HepG2 (cell line): ENCODE measurements around the gene MCMBP. TPM values are rescaled to one million over a fixed set of nuclear protein-coding genes. Genes with fewer than 3 reads are reported as not detected.

Experiments
- ATAC-seq: fragments of 200-7000 bp; cut with Tn5 transposase; 3 replicates; pipeline ENCODE4 v1.9.1; 2020; ENCODE audit warnings: mild to moderate bottlenecking, moderate library complexity
- BruUV-seq: library from RNA; stranded (reverse); fragments of 400-500 nt; replicated peaks from 2 replicates; lab custom pipeline; 2021; lab: Mats Ljungman, UMichigan
- CTCF ChIA-PET: fragments of 300-600 bp; formaldehyde crosslinking; extraction: SDS; loops from one replicate; lab custom pipeline; 2021; ENCODE audit warnings: low total read pairs, inconsistent platforms, low intra/inter-chr PET ratio; lab: Yijun Ruan, JAX
- POLR2A ChIA-PET: fragments of 350-600 bp; sonication (Branson Sonifier 250); formaldehyde crosslinking; loops from one replicate; lab custom pipeline; 2020; ENCODE audit warnings: antibody characterized with exemption, inconsistent platforms; lab: Yijun Ruan, JAX
- DNase-seq: peaks from one replicate; pipeline ENCODE4 v3.0.0-alpha.2; 2015; ENCODE audit warnings: low spot score
- FAIRE-seq: peaks from 3 replicates; lab custom pipeline; 2011; peaks lifted over from hg19 to GRCh38; lab: Jason Lieb, UNC
- H2AFZ ChIP-seq: one replicate; pipeline ENCODE4 v1.6.1; 2011; ENCODE audit warnings: low read length, inconsistent platforms
- H3K27ac ChIP-seq: fragments of 300-600 bp; 3 replicates; pipeline ENCODE4 v1.8.0; 2011; ENCODE audit warnings: mixed run types, mild to moderate bottlenecking, mixed read lengths, low read length, inconsistent platforms; ENCODE audit not compliant: insufficient read depth; ENCODE audit errors: extremely low read length
- H3K27me3 ChIP-seq, 2 experiments: fragments of 200-600 bp in 1 of 2; 2 replicates in 1 of 2; 3 replicates in 1 of 2; pipeline versions ENCODE4 v1.6.0 to v1.8.0; 2011; ENCODE audit warnings: low read length in 2 of 2, mild to moderate bottlenecking in 2 of 2, moderate library complexity in 2 of 2, inconsistent platforms in 1 of 2; ENCODE audit not compliant: insufficient read depth in 2 of 2, control insufficient read depth in 1 of 2
- H3K36me3 ChIP-seq, 2 experiments: fragments of 200-600 bp in 1 of 2; replicated peaks in 1 of 2; 2 replicates in 1 of 2; 3 replicates in 1 of 2; pipeline versions ENCODE4 v1.5.1 to v1.8.0; 2011; ENCODE audit warnings: low read length in 2 of 2, inconsistent platforms in 1 of 2; ENCODE audit not compliant: insufficient read depth in 2 of 2, control insufficient read depth in 1 of 2
- H3K4me1 ChIP-seq: 2 replicates; pipeline ENCODE4 v1.5.1; 2012; ENCODE audit warnings: low read length, inconsistent platforms; ENCODE audit not compliant: insufficient read depth
- H3K4me2 ChIP-seq: 2 replicates; pipeline ENCODE4 v1.6.0; 2011; ENCODE audit warnings: low read depth, low read length, inconsistent platforms
- H3K4me3 ChIP-seq, 3 experiments: fragments of 200-600 bp in 1 of 3; sonication (generic), shearing (Covaris generic) in 1 of 3; replicated peaks in 1 of 3; 2 replicates each; pipeline ENCODE4 v1.5.1; 2011 to 2016; ENCODE audit warnings: low read length in 3 of 3, inconsistent platforms in 2 of 3, low read depth in 2 of 3, mild to moderate bottlenecking in 2 of 3, control low read depth in 1 of 3, mixed read lengths in 1 of 3; ENCODE audit not compliant: insufficient read depth in 1 of 3
- H3K79me2 ChIP-seq: one replicate; pipeline ENCODE4 v1.6.1; 2011; ENCODE audit warnings: low read length, inconsistent platforms; ENCODE audit not compliant: insufficient read depth
- H3K9ac ChIP-seq: 2 replicates; pipeline ENCODE4 v1.6.0; 2011; ENCODE audit warnings: mild to moderate bottlenecking, low read depth, low read length, inconsistent platforms; ENCODE audit not compliant: insufficient read depth
- H3K9me3 ChIP-seq: 2 replicates; pipeline ENCODE4 v1.5.1; 2012; ENCODE audit warnings: mild to moderate bottlenecking, low read length
- H4K20me1 ChIP-seq: 2 replicates; pipeline ENCODE4 v1.6.0; 2011; ENCODE audit warnings: inconsistent platforms, mild to moderate bottlenecking, low read length, moderate library complexity; ENCODE audit not compliant: insufficient read depth
- LCORL ChIP-seq, 2 experiments: fragments of 450-650 bp in 1 of 2; sonication (generic) in 1 of 2; formaldehyde crosslinking in 1 of 2; IDR thresholded peaks; 2 replicates each; pipeline versions ENCODE4 v1.5.0 to v1.6.1; 2017 to 2020; ENCODE audit warnings: antibody characterized with exemption in 1 of 2, missing genetic modification reagents in 1 of 2
- RNF2 ChIP-seq: fragments of 450-650 bp; conservative IDR thresholded peaks from 2 replicates; pipeline ENCODE4 v1.6.1; 2016; ENCODE audit warnings: low read depth
- SP140L ChIP-seq: sonication (generic); formaldehyde crosslinking; IDR thresholded peaks from 2 replicates; pipeline ENCODE4 v1.4.0; 2020; ENCODE audit warnings: missing genetic modification reagents, borderline replicate concordance
- SRSF9 ChIP-seq: fragments of 200-400 bp; formaldehyde crosslinking; IDR thresholded peaks from 2 replicates; pipeline ENCODE4 v1.6.1; 2018; ENCODE audit warnings: borderline replicate concordance, mild to moderate bottlenecking, low read depth, low read length; ENCODE audit not compliant: insufficient read depth, poor library complexity, severe bottlenecking
- ZNF430 ChIP-seq: sonication (generic); formaldehyde crosslinking; IDR thresholded peaks from 2 replicates; pipeline ENCODE4 v1.9.0; 2021; ENCODE audit warnings: mild to moderate bottlenecking, missing genetic modification reagents
- ZNF674 ChIP-seq: sonication (generic); formaldehyde crosslinking; IDR thresholded peaks from 2 replicates; pipeline ENCODE4 v1.5.0; 2020; ENCODE audit warnings: low read depth, mild to moderate bottlenecking, missing genetic modification reagents
- ZNF781 ChIP-seq: sonication (generic); formaldehyde crosslinking; IDR thresholded peaks from 2 replicates; pipeline ENCODE4 v1.5.1; 2020; ENCODE audit warnings: borderline replicate concordance, mild to moderate bottlenecking, missing genetic modification reagents; ENCODE audit errors: not compliant biosample characterization
- WGBS: methylation state at CpG from one replicate; pipeline ENCODE4 v1.1.6; 2017; ENCODE audit warnings: low lambda C conversion rate; 5-methylcytosine and 5-hydroxymethylcytosine counted together
- in situ Hi-C: cut with HindIII; loops from 2 replicates; pipeline ENCODE4 v1.10.0; 2017; ENCODE audit warnings: low pct_unique_long_range_greater_than_20kb; ENCODE audit not compliant: extremely low pct_ligation_motif_present
- intact Hi-C: fragments of 100-400 bp; cut with micrococcal nuclease; formaldehyde crosslinking; loops from one replicate; pipeline ENCODE4 v1.10.0; 2022; ENCODE audit not compliant: unreplicated experiment
- polyA plus RNA-seq, 8 experiments: library from polyadenylated mRNA; depleted of rRNA in 3 of 8; stranded (reverse) in 7 of 8; unstranded in 1 of 8; fragments of >200 nt; fragmentation: Illumina TruSeq in 4 of 8; extraction: Trizol in 4 of 8; gene quantifications; 2 replicates each; pipeline versions ENCODE4 v1.2.1 to v1.2.3, GENCODE V29; 2011 to 2016; ENCODE audit warnings: low read depth in 4 of 8, missing spikeins in 1 of 8, mixed read lengths in 1 of 8; ENCODE audit not compliant: insufficient read depth in 1 of 8
- total RNA-seq, 5 experiments: library from RNA; depleted of rRNA; stranded (reverse); fragments of >200 nt; fragmentation: Illumina TruSeq; extraction: Trizol; gene quantifications; 2 replicates each; pipeline ENCODE4 v1.2.3, GENCODE V29; 2016; ENCODE audit warnings: low read depth in 1 of 5
- TF ChIP-seq, protein P1 (sequence below): IDR thresholded peaks from 2 replicates; pipeline ENCODE4 v1.6.1; 2016; ENCODE audit warnings: low read depth, missing genetic modification reagents, missing compliant biosample characterization
- TF ChIP-seq, protein P2 (sequence below): sonication (generic); formaldehyde crosslinking; IDR thresholded peaks from 2 replicates; pipeline ENCODE4 v1.4.0; 2020; ENCODE audit warnings: missing genetic modification reagents, borderline replicate concordance
- TF ChIP-seq, protein P3 (sequence below): sonication (generic); formaldehyde crosslinking; IDR thresholded peaks from 2 replicates; pipeline ENCODE4 v1.9.0; 2021; ENCODE audit warnings: missing genetic modification reagents, borderline replicate concordance
- TF ChIP-seq, protein P4 (sequence below): sonication (generic); formaldehyde crosslinking; IDR thresholded peaks from 2 replicates; pipeline ENCODE4 v1.4.0; 2020; ENCODE audit warnings: mild to moderate bottlenecking, missing genetic modification reagents

MCMBP gene
- total and polyA plus RNA-seq, 2 of the 13 experiments (the other 11 are each of a cell fraction or from before 2014, with no cell fraction given): 35.7 to 62.4 TPM

DNA sequence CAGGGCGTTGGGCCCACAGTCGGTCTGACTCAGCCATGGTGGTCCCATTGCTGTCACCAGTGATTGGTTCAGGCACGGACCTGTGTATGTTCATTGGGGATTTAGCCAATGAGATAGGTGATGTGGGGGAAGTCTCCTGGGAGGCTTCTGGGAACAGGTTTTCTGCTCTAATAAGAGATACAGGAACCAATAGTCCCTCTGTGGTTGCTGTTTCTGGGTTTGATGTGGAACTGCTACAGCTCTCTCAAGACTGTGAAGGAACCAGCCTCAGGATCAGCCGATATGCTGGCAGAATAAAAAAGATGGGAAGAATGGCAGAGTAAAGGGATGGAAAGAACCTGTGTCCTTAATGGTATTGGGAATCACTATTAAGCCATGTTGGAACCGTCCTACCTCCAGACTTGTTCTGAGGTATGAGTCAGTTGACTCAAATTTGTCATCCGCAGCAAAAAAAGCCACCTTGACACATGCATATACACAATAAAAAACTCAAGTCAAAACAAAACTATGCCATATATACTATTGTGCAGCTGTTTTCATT is 70.6 kb downstream of the MCMBP start:
- Histone ChIP-seq H3K27me3 (no peaks in the 10 kb centered on the region), H3K36me3 (peaks cover 0 to 31% of the 10 kb centered on the region in 2 experiments; a peak in 3 of 5 replicates), H3K4me1 (no peaks in the 10 kb centered on the region), H3K79me2 (no peaks in the 10 kb centered on the region), H3K9ac (no peak overlapping the region), H3K9me3 (no peaks in the 10 kb centered on the region), H4K20me1 (no peaks in the 10 kb centered on the region), H3K4me3 (no peak overlapping the region), H3K4me2 (no peak overlapping the region), H3K27ac (no peak overlapping the region), H2AFZ (no peak overlapping the region)
- POLR2A ChIA-PET: no interaction called here
- intact Hi-C loops (no loop called here), in situ Hi-C loops (no loop called here)
- no peak for DNase-seq
- BruUV-seq: no TSS peak
- no peak for ATAC-seq
- no peak for FAIRE-seq
- TF ChIP-seq, protein P1, sequence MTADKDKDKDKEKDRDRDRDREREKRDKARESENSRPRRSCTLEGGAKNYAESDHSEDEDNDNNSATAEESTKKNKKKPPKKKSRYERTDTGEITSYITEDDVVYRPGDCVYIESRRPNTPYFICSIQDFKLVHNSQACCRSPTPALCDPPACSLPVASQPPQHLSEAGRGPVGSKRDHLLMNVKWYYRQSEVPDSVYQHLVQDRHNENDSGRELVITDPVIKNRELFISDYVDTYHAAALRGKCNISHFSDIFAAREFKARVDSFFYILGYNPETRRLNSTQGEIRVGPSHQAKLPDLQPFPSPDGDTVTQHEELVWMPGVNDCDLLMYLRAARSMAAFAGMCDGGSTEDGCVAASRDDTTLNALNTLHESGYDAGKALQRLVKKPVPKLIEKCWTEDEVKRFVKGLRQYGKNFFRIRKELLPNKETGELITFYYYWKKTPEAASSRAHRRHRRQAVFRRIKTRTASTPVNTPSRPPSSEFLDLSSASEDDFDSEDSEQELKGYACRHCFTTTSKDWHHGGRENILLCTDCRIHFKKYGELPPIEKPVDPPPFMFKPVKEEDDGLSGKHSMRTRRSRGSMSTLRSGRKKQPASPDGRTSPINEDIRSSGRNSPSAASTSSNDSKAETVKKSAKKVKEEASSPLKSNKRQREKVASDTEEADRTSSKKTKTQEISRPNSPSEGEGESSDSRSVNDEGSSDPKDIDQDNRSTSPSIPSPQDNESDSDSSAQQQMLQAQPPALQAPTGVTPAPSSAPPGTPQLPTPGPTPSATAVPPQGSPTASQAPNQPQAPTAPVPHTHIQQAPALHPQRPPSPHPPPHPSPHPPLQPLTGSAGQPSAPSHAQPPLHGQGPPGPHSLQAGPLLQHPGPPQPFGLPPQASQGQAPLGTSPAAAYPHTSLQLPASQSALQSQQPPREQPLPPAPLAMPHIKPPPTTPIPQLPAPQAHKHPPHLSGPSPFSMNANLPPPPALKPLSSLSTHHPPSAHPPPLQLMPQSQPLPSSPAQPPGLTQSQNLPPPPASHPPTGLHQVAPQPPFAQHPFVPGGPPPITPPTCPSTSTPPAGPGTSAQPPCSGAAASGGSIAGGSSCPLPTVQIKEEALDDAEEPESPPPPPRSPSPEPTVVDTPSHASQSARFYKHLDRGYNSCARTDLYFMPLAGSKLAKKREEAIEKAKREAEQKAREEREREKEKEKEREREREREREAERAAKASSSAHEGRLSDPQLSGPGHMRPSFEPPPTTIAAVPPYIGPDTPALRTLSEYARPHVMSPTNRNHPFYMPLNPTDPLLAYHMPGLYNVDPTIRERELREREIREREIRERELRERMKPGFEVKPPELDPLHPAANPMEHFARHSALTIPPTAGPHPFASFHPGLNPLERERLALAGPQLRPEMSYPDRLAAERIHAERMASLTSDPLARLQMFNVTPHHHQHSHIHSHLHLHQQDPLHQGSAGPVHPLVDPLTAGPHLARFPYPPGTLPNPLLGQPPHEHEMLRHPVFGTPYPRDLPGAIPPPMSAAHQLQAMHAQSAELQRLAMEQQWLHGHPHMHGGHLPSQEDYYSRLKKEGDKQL (CRISPR knock-in tag): no peak
- TF ChIP-seq ZNF781 (CRISPR knock-in tag) (no peak), ZNF674 (CRISPR knock-in tag) (no peak), ZNF430 (CRISPR knock-in tag) (no peak), SRSF9 (no peak), LCORL (IDR thresholded peaks at IDR 0.05) (no peak), LCORL (CRISPR knock-in tag; IDR thresholded peaks at IDR 0.05) (no peak), RNF2 (no peak), SP140L (CRISPR knock-in tag) (no peak)
- TF ChIP-seq, protein P2, sequence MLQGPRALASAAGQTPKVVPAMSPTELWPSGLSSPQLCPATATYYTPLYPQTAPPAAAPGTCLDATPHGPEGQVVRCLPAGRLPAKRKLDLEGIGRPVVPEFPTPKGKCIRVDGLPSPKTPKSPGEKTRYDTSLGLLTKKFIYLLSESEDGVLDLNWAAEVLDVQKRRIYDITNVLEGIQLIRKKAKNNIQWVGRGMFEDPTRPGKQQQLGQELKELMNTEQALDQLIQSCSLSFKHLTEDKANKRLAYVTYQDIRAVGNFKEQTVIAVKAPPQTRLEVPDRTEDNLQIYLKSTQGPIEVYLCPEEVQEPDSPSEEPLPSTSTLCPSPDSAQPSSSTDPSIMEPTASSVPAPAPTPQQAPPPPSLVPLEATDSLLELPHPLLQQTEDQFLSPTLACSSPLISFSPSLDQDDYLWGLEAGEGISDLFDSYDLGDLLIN (CRISPR knock-in tag): no peak
- TF ChIP-seq, protein P3, sequence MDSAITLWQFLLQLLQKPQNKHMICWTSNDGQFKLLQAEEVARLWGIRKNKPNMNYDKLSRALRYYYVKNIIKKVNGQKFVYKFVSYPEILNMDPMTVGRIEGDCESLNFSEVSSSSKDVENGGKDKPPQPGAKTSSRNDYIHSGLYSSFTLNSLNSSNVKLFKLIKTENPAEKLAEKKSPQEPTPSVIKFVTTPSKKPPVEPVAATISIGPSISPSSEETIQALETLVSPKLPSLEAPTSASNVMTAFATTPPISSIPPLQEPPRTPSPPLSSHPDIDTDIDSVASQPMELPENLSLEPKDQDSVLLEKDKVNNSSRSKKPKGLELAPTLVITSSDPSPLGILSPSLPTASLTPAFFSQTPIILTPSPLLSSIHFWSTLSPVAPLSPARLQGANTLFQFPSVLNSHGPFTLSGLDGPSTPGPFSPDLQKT: no peak
- TF ChIP-seq, protein P4, sequence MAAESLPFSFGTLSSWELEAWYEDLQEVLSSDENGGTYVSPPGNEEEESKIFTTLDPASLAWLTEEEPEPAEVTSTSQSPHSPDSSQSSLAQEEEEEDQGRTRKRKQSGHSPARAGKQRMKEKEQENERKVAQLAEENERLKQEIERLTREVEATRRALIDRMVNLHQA (CRISPR knock-in tag): no peak
- WGBS: 96% methylated on average over 6 of the region's 6 CpGs
- CTCF ChIA-PET: no interaction called here
